Caco-2 (cell line): ENCODE results near the gene SUGT1. TPM values are rescaled to one million over a fixed set of nuclear protein-coding genes. Genes with fewer than 3 reads are reported as not detected.

Experiments
- BruUV-seq: library from RNA; stranded (reverse); fragments of 400-500 nt; replicated peaks from 2 replicates; lab custom pipeline; 2021; lab: Mats Ljungman, UMichigan
- CTCF ChIA-PET: fragments of 300-600 bp; sonication (Branson Sonifier 250); formaldehyde crosslinking; loops from one replicate; lab custom pipeline; 2022; ENCODE audit warnings: antibody characterized with exemption; lab: Charles Lee
- POLR2A ChIA-PET: fragments of 300-600 bp; sonication (Branson Sonifier 250); formaldehyde crosslinking; loops from one replicate; lab custom pipeline; 2022; ENCODE audit warnings: antibody characterized with exemption; lab: Charles Lee
- DNase-seq, 2 experiments: peaks; one replicate each; pipeline versions ENCODE4 v3.0.0 to v3.0.0-alpha.2; 2020 to 2022
- H3K27me3 ChIP-seq: replicated peaks from 2 replicates; pipeline ENCODE4 v1.6.0; 2011; ENCODE audit warnings: low read length; ENCODE audit not compliant: control insufficient read depth, insufficient read depth
- H3K36me3 ChIP-seq: 2 replicates; pipeline ENCODE4 v1.5.1; 2011; ENCODE audit warnings: low read length; ENCODE audit not compliant: control insufficient read depth, insufficient read depth
- H3K4me1 ChIP-seq: fragments of 250-450 bp; sonication (Bioruptor Pico); 2 replicates; pipeline ENCODE4 v1.5.1; 2020; ENCODE audit warnings: mild to moderate bottlenecking
- H3K4me3 ChIP-seq: 2 replicates; pipeline ENCODE4 v1.5.1; 2011; ENCODE audit warnings: low read depth, mild to moderate bottlenecking, control low read depth, low read length
- H3K9me3 ChIP-seq: fragments of 250-450 bp; sonication (Bioruptor Pico); 2 replicates; pipeline ENCODE4 v1.5.1; 2020; ENCODE audit warnings: mild to moderate bottlenecking, moderate library complexity
- H3K27ac Mint-ChIP-seq: one replicate; pipeline ENCODE4 v1.8.0; 2022; ENCODE audit warnings: mixed read lengths; ENCODE audit not compliant: unreplicated experiment
- H3K27me3 Mint-ChIP-seq: one replicate; pipeline ENCODE4 v1.8.0; 2022; ENCODE audit warnings: mixed read lengths; ENCODE audit not compliant: insufficient read depth, unreplicated experiment
- H3K36me3 Mint-ChIP-seq: one replicate; pipeline ENCODE4 v1.8.0; 2022; ENCODE audit warnings: mild to moderate bottlenecking, mixed read lengths; ENCODE audit not compliant: insufficient read depth, unreplicated experiment
- H3K4me1 Mint-ChIP-seq: one replicate; pipeline ENCODE4 v1.8.0; 2022; ENCODE audit warnings: low read depth, mixed read lengths; ENCODE audit not compliant: unreplicated experiment
- H3K4me3 Mint-ChIP-seq: one replicate; pipeline ENCODE4 v1.8.0; 2022; ENCODE audit warnings: mild to moderate bottlenecking, moderate library complexity, mixed read lengths; ENCODE audit not compliant: unreplicated experiment
- H3K9me3 Mint-ChIP-seq: one replicate; pipeline ENCODE4 v1.8.0; 2022; ENCODE audit warnings: mixed read lengths; ENCODE audit not compliant: unreplicated experiment
- intact Hi-C: fragments of 100-400 bp; cut with micrococcal nuclease; formaldehyde crosslinking; loops from one replicate; pipeline ENCODE4 v1.10.0; 2022; ENCODE audit not compliant: unreplicated experiment
- total RNA-seq: library from RNA; stranded (reverse); gene quantifications from 2 replicates; pipeline ENCODE4 v1.2.3, GENCODE V29; 2022
- TF ChIP-seq, protein P1 (sequence below), 2 experiments: fragments of 200-600 bp in 1 of 2; IDR thresholded peaks; 1 replicate in 1 of 2; 2 replicates in 1 of 2; pipeline versions ENCODE4 v1.5.1 to v1.8.0; 2011 to 2022; ENCODE audit warnings: antibody characterized with exemption in 1 of 2, control low read depth in 1 of 2, inconsistent platforms in 1 of 2, low read depth in 1 of 2, low read length in 1 of 2, mild to moderate bottlenecking in 1 of 2, moderate library complexity in 1 of 2; ENCODE audit not compliant: insufficient read depth in 1 of 2, severe bottlenecking in 1 of 2, unreplicated experiment in 1 of 2

SUGT1 gene
- total RNA-seq, 1 experiment from 2014 or later, result 73.6 TPM

GRCh38 chr13:52746141-52746540 lies 93.5 kb downstream of the SUGT1 start:
- Mint-ChIP-seq H3K4me3 (no peak overlapping the region), H3K9me3 (no peaks in the 10 kb centered on the region), H3K27ac (no peak overlapping the region), H3K27me3 (peaks cover 34% of the 10 kb centered on the region), H3K36me3 (peaks cover 5% of the 10 kb centered on the region), H3K4me1 (no peaks in the 10 kb centered on the region)
- POLR2A ChIA-PET, result no interaction called here
- no peaks in the 10 kb centered on the region for H3K9me3 ChIP-seq
- DNase-seq, result no peak
- no peaks in the 10 kb centered on the region for H3K36me3 ChIP-seq
- no peak overlapping the region for H3K4me3 ChIP-seq
- CTCF ChIA-PET, result no interaction called here
- TF ChIP-seq, protein P1, sequence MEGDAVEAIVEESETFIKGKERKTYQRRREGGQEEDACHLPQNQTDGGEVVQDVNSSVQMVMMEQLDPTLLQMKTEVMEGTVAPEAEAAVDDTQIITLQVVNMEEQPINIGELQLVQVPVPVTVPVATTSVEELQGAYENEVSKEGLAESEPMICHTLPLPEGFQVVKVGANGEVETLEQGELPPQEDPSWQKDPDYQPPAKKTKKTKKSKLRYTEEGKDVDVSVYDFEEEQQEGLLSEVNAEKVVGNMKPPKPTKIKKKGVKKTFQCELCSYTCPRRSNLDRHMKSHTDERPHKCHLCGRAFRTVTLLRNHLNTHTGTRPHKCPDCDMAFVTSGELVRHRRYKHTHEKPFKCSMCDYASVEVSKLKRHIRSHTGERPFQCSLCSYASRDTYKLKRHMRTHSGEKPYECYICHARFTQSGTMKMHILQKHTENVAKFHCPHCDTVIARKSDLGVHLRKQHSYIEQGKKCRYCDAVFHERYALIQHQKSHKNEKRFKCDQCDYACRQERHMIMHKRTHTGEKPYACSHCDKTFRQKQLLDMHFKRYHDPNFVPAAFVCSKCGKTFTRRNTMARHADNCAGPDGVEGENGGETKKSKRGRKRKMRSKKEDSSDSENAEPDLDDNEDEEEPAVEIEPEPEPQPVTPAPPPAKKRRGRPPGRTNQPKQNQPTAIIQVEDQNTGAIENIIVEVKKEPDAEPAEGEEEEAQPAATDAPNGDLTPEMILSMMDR (IDR thresholded peaks at IDR 0.05; ENCODE audit: insufficient read depth in 1 of 2, low read depth in 1 of 2, low read length in 1 of 2, severe bottlenecking in 1 of 2, unreplicated experiment in 1 of 2), result no peak
- no peaks in the 10 kb centered on the region for H3K27me3 ChIP-seq
- no TSS peak for BruUV-seq
- intact Hi-C loops, result loop anchor here (1.0 kb wide), 1 partner anchor 63 kb away; no protein-coding TSS in a partner anchor
- no peaks in the 10 kb centered on the region; the same call in 1 of the 2 replicates for H3K4me1 ChIP-seq

DNA sequence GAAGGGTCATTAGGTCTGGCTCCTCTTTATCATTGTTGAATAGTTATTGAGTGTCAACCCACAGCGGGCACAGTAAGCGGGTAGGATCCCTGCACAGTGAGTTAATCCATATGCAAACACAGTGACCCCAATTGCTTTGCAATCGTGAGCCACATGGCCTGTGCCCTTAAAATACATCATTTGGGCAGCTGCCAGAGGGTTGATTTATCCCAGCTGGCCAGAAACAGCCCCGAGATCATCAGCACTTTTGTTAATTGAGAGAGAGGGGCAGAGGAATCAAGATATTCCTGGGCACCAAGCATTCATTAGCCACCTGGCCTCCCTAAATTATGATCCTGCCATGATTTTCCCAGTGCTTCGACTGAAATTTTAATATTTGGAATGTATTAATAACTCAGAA lies 96.8 kb downstream of the SUGT1 start:
- no peaks in the 10 kb centered on the region for H3K36me3 ChIP-seq

More for the DNA sequence above, 96.8 kb downstream of the SUGT1 start:
- no peak overlapping the region for H3K4me3 Mint-ChIP-seq
- H3K9me3 Mint-ChIP-seq, result no peaks in the 10 kb centered on the region
- TF ChIP-seq, protein P1 (IDR thresholded peaks at IDR 0.05; ENCODE audit: insufficient read depth in 1 of 2, low read depth in 1 of 2, low read length in 1 of 2, severe bottlenecking in 1 of 2, unreplicated experiment in 1 of 2), result no peak
- Histone ChIP-seq H3K4me1 (no peaks in the 10 kb centered on the region; the same call in 1 of the 2 replicates), H3K9me3 (no peaks in the 10 kb centered on the region), H3K4me3 (no peak overlapping the region), H3K27me3 (no peaks in the 10 kb centered on the region)
- POLR2A ChIA-PET, result no interaction called here
- no peak for DNase-seq
- no peak overlapping the region for H3K27ac Mint-ChIP-seq
- no TSS peak for BruUV-seq
- CTCF ChIA-PET, result no interaction called here
- no peaks in the 10 kb centered on the region for H3K36me3 Mint-ChIP-seq
- intact Hi-C loops, result no loop called here
- peaks cover 23% of the 10 kb centered on the region for H3K27me3 Mint-ChIP-seq
- no peaks in the 10 kb centered on the region for H3K4me1 Mint-ChIP-seq

Other genes starting within 250 kb of the SUGT1 start
- 0.11 and 0.16 TPM in 2 replicates for gene THSD1, start 246.7 kb upstream of the SUGT1 start, total RNA-seq
- gene VPS36, start 202.2 kb upstream of the SUGT1 start, total RNA-seq, result 40.9 and 48.4 TPM in 2 replicates
- 62.4 and 68.9 TPM in 2 replicates for gene CKAP2, start 197.4 kb upstream of the SUGT1 start, total RNA-seq
- gene HNRNPA1L2, start 10.4 kb upstream of the SUGT1 start, total RNA-seq, result 8.0 and 9.1 TPM in 2 replicates
- not detected in 2 replicates for gene CNMD, start 87.0 kb downstream of the SUGT1 start, total RNA-seq
- not detected in 2 replicates for gene PCDH8, start 195.8 kb downstream of the SUGT1 start, total RNA-seq